Mesothelial cell of epicardium (in vitro differentiated cells): ENCODE measurements around the gene ASGR1. TPM values are rescaled to one million over a fixed set of nuclear protein-coding genes. Genes with fewer than 3 reads are reported as not detected.

ENCODE experiments used
- DNase-seq, 2 experiments: peaks; one replicate each; pipeline ENCODE4 v3.0.0; 2021; ENCODE audit warnings: low spot score in 2 of 2; ENCODE audit not compliant: unreplicated experiment in 2 of 2
- H3K27ac Mint-ChIP-seq: 2 replicates; pipeline ENCODE4 v1.8.0; 2021; ENCODE audit warnings: mixed read lengths
- H3K27me3 Mint-ChIP-seq: 2 replicates; pipeline ENCODE4 v1.8.0; 2021; ENCODE audit warnings: low read depth, mixed read lengths
- H3K36me3 Mint-ChIP-seq: 2 replicates; pipeline ENCODE4 v1.8.0; 2021; ENCODE audit warnings: mixed read lengths
- H3K4me1 Mint-ChIP-seq: 2 replicates; pipeline ENCODE4 v1.8.0; 2021; ENCODE audit warnings: mixed read lengths
- H3K4me3 Mint-ChIP-seq: 2 replicates; pipeline ENCODE4 v1.8.0; 2021; ENCODE audit warnings: mild to moderate bottlenecking, moderate library complexity, mixed read lengths
- H3K9me3 Mint-ChIP-seq: 2 replicates; pipeline ENCODE4 v1.8.0; 2021; ENCODE audit warnings: mixed read lengths
- total RNA-seq: library from RNA; stranded (reverse); gene quantifications from 3 replicates; pipeline ENCODE4 v1.2.1, GENCODE V29; 2021
- TF ChIP-seq, protein P1 (sequence below): fragments of 200-600 bp; sonication (generic); IDR thresholded peaks from one replicate; pipeline ENCODE4 v1.5.0; 2021; ENCODE audit warnings: antibody characterized with exemption; ENCODE audit not compliant: unreplicated experiment

Gene ASGR1
- total RNA-seq, 1 donor from 2014 or later = 19.7 TPM

DNA sequence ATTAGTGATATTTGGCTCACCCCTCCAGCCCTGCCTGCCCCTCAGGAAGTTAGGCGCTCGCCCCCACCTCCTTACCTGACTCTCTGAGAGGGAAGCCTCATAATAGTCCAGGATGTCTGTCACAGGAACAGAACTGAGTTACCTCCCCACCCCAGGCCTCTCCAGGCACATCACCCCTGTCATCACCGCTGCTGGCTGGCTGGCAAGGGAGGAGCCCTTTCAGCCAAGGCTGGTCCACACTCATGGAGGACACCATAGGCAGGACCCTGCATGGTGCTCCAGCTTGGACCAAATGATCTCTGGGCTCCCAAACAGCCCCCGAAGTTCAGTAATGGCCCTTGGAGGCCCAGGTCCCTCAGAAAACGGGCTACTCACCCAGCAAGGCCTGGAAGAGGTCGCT, 39.0 kb upstream of the ASGR1 start:
- DNase-seq = no peak
- Mint-ChIP-seq H3K9me3 (no peaks in the 10 kb centered on the region), H3K4me1 (peaks cover 64% of the 10 kb centered on the region), H3K36me3 (no peaks in the 10 kb centered on the region), H3K27ac (peak overlapping the region; percentile 72), H3K4me3 (peak overlapping the region; percentile 92), H3K27me3 (no peaks in the 10 kb centered on the region)
- TF ChIP-seq, protein P1, sequence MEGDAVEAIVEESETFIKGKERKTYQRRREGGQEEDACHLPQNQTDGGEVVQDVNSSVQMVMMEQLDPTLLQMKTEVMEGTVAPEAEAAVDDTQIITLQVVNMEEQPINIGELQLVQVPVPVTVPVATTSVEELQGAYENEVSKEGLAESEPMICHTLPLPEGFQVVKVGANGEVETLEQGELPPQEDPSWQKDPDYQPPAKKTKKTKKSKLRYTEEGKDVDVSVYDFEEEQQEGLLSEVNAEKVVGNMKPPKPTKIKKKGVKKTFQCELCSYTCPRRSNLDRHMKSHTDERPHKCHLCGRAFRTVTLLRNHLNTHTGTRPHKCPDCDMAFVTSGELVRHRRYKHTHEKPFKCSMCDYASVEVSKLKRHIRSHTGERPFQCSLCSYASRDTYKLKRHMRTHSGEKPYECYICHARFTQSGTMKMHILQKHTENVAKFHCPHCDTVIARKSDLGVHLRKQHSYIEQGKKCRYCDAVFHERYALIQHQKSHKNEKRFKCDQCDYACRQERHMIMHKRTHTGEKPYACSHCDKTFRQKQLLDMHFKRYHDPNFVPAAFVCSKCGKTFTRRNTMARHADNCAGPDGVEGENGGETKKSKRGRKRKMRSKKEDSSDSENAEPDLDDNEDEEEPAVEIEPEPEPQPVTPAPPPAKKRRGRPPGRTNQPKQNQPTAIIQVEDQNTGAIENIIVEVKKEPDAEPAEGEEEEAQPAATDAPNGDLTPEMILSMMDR = no peak

DNA sequence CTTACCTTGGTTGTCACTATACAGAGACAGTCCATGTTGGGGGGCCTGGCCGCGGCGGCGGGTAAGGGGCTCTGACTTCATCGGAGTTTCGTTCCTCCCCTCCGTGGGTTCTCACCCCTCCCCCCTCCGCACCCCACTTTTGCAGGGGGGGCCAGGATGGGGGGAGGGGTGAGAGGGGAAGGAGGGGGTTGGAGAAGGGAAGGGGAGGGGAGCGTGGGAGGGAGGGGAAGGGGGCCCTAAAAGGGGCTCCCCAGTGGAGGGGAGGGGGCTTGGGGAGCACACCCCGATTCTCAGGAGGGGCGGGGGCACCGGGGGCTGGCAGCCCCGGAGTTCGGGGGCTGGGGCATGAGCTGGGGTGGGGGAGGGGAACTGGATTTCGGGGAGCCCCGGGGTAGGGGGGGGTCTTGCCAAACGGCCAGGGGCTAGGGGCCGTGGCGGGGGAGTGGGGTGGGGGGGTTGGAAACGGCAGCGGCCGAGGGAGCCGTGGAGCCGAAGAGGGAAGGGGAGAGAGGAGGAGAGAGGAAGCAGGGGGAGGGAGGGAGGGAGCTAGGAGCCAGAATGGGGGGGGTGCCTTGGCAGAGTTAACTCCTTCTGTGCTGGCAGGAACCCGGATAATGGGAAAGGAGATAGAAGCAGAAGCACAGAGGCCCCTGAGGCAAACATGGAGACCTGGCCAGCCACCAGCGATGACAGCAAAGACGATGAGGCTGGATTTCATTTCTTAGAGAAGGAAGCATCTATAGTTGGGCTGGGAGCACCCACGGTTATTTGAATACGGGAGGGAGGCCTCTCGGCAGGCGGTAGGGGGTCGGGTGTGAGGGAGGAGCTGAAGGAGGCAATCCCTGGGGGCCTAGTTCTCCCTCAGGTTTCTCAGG, 38.2 kb upstream of the ASGR1 start:
- TF ChIP-seq, protein P1 = no peak
- Mint-ChIP-seq H3K27me3 (no peaks in the 10 kb centered on the region), H3K36me3 (no peaks in the 10 kb centered on the region), H3K9me3 (no peaks in the 10 kb centered on the region), H3K4me3 (peak overlapping the region; percentile 92), H3K4me1 (peaks cover 66% of the 10 kb centered on the region), H3K27ac (peak overlapping the region; percentile 93)
- DNase-seq = peak in 1 of 2 experiments; percentile 52

DNA sequence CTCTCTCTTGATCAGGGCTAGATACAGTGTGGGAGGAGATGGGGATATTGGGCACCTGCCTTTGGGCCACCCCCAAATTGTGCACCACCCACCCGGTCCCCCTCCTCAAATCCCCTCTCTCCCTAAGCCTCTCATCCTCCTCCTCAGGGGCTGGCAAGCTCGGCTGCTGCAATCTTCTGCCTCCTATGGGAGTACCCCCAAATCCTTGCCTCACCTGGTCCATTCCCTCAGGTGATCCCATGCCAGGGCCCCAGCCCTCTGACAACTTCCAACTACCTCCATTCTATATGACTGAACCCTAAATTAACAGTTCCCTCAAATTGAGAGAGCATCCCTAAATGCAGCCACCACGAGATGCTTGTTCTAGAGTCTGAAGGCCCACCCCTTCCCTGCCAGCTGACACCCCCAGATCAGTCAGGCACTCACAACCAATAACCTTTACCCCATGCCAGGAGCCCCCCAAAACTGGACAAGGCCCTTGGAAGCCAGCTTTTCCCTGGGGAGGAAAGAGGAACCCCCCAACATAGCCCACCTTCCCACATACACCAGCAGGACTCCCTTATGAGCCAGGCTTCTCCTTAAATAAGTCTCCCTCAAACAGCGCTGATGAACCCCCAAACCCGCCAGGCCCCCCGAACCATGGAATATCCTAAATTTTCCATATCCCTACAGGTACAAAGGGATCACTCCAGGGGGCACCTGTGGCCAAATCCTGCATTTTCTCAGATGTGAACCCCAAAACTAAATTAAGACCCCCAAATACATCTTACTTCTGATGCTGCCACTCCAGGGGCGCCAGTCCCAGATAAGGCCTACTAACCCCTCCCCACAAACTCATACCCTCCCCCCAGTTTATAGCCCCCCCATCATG, 37.3 kb upstream of the ASGR1 start:
- H3K4me1 Mint-ChIP-seq = peaks cover 73% of the 10 kb centered on the region
- TF ChIP-seq, protein P1 = no peak
- H3K27me3 Mint-ChIP-seq = no peaks in the 10 kb centered on the region
- H3K36me3 Mint-ChIP-seq = no peaks in the 10 kb centered on the region
- H3K4me3 Mint-ChIP-seq = peak overlapping the region; percentile 59
- no peak for DNase-seq
- H3K27ac Mint-ChIP-seq = peak overlapping the region; percentile 93
- no peaks in the 10 kb centered on the region for H3K9me3 Mint-ChIP-seq

DNA sequence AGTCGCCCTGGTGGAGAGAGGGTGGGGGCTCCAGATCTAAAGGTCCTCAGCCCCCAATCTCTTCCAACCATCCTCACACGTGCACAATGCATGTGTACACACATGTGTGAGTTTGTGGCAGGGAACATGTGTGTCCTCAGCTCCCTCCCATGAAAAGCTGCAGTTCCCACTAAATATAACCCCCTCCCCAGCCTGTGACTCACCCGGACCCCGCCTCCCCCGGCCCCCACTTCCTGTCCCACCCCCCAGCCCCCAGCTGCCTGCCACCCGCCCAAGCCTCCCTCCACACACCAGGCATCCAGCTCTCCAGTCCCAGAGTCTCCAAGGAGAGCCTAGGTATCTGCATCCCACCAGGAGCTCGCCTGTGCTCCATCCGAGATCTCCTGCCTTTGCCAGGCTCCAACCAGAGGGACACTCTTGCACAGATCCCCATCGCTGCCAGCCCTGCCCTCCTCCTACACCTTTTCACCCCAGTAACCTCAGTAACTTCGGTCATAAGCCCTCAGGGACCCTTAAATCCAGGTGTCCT, 36.5 kb upstream of the ASGR1 start:
- H3K27me3 Mint-ChIP-seq = no peaks in the 10 kb centered on the region
- peak overlapping the region; percentile 92 for H3K4me3 Mint-ChIP-seq
- H3K9me3 Mint-ChIP-seq = no peaks in the 10 kb centered on the region
- no peak for DNase-seq
- H3K27ac Mint-ChIP-seq = peak overlapping the region; percentile 98
- no peaks in the 10 kb centered on the region for H3K36me3 Mint-ChIP-seq
- TF ChIP-seq, protein P1 = no peak
- H3K4me1 Mint-ChIP-seq = peaks cover 74% of the 10 kb centered on the region

DNA sequence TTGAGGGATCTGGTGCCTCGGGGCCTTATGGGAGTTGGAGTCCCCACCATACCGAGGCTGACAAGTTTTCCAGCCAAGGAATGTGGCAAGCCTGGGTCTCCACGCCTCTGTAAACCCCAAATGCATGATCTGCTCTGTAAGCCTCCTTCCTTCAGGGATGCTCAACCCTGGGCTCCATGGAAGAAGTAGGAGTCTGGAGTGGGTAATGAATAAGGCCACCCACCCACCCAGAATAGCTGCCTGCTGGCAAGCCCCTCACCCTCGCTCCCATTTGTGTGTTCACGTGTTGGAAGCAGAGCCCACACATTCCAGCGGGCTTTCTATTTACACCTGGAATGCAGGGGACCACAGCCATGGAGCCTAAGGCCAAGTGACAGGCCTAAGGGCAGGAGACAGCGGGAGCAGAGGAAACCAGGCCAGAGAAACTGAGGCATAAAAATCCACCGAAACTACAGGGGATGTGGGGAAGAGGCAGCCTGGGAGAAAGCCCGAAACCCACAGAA, 36.0 kb upstream of the ASGR1 start:
- H3K36me3 Mint-ChIP-seq = no peaks in the 10 kb centered on the region
- H3K27me3 Mint-ChIP-seq = no peaks in the 10 kb centered on the region
- peaks cover 74% of the 10 kb centered on the region for H3K4me1 Mint-ChIP-seq
- TF ChIP-seq, protein P1 = no peak
- no peak for DNase-seq
- no peaks in the 10 kb centered on the region for H3K9me3 Mint-ChIP-seq
- peak overlapping the region; percentile 92 for H3K4me3 Mint-ChIP-seq
- peak overlapping the region; percentile 98 for H3K27ac Mint-ChIP-seq
